H1 (cell line): ENCODE data around the gene KCNIP2. TPM values are rescaled to one million over a fixed set of nuclear protein-coding genes. Genes with fewer than 3 reads are reported as not detected.

ENCODE experiments used
- CTCF ChIA-PET: fragments of 300-600 bp; sonication (Branson Sonifier 250); formaldehyde crosslinking; loops from one replicate; lab custom pipeline; 2021; ENCODE audit not compliant: partially characterized antibody; lab: Charles Lee
- POLR2A ChIA-PET: fragments of 300-600 bp; sonication (Branson Sonifier 250); formaldehyde crosslinking; loops from one replicate; lab custom pipeline; 2021; ENCODE audit warnings: inconsistent platforms; ENCODE audit not compliant: partially characterized antibody; lab: Charles Lee
- DNase-seq, 2 experiments: peaks; one replicate each; pipeline versions ENCODE4 v3.0.0 to v3.0.0-alpha.2; 2010 to 2022; ENCODE audit warnings: low spot score in 2 of 2, low read depth in 1 of 2, mixed read lengths in 1 of 2
- FAIRE-seq: peaks from 2 replicates; lab custom pipeline; 2011; peaks lifted over from hg19 to GRCh38; lab: Jason Lieb, UNC
- H2AFZ ChIP-seq: 2 replicates; pipeline ENCODE4 v1.8.1; 2012; ENCODE audit warnings: low read length, inconsistent platforms
- H2AK5ac ChIP-seq: 2 replicates; pipeline ENCODE4 v1.6.1; 2013; ENCODE audit warnings: low read depth, low read length
- H2BK120ac ChIP-seq: replicated peaks from 2 replicates; pipeline ENCODE3; 2013; ENCODE audit warnings: low read depth, low read length, inconsistent platforms
- H2BK12ac ChIP-seq: 2 replicates; pipeline ENCODE4 v1.6.1; 2013; ENCODE audit warnings: low read depth, low read length
- H2BK15ac ChIP-seq: 2 replicates; pipeline ENCODE4 v1.6.1; 2013; ENCODE audit warnings: low read length
- H2BK20ac ChIP-seq: 2 replicates; pipeline ENCODE4 v1.6.1; 2013; ENCODE audit warnings: low read length
- H2BK5ac ChIP-seq: 2 replicates; pipeline ENCODE4 v1.6.1; 2013; ENCODE audit warnings: low read depth, low read length
- H3K14ac ChIP-seq: 2 replicates; pipeline ENCODE4 v1.6.1; 2013; ENCODE audit warnings: inconsistent platforms; ENCODE audit not compliant: insufficient read length
- H3K18ac ChIP-seq: 2 replicates; pipeline ENCODE4 v1.6.1; 2013; ENCODE audit warnings: low read length; ENCODE audit errors: extremely low read depth
- H3K23ac ChIP-seq: 2 replicates; pipeline ENCODE4 v1.6.1; 2013; ENCODE audit warnings: inconsistent platforms; ENCODE audit not compliant: insufficient read length
- H3K23me2 ChIP-seq: 2 replicates; pipeline ENCODE4 v1.6.1; 2013; ENCODE audit warnings: low read depth, low read length
- H3K27ac ChIP-seq: 2 replicates; pipeline ENCODE4 v1.6.1; 2011; ENCODE audit warnings: low read depth, low read length, inconsistent platforms
- H3K27me3 ChIP-seq, 4 experiments: replicated peaks in 1 of 4; 1 replicate in 1 of 4; 2 replicates in 3 of 4; pipeline versions ENCODE4 v1.6.1 to v1.8.1; 2011 to 2013; ENCODE audit warnings: low read length in 3 of 4, mild to moderate bottlenecking in 3 of 4, inconsistent platforms in 2 of 4, mixed read lengths in 2 of 4, moderate library complexity in 1 of 4; ENCODE audit not compliant: control insufficient read depth in 3 of 4, insufficient read depth in 3 of 4; ENCODE audit errors: extremely low read depth in 1 of 4
- H3K36me3 ChIP-seq, 4 experiments: 2 replicates each; pipeline versions ENCODE4 v1.6.1 to v1.8.1; 2011 to 2013; ENCODE audit warnings: mild to moderate bottlenecking in 4 of 4, low read length in 3 of 4, moderate library complexity in 2 of 4, control low read depth in 1 of 4, inconsistent platforms in 1 of 4; ENCODE audit not compliant: insufficient read depth in 4 of 4, control insufficient read depth in 2 of 4
- H3K4ac ChIP-seq: replicated peaks from 2 replicates; pipeline ENCODE3; 2013; ENCODE audit warnings: low read length, low read depth, mixed read lengths, inconsistent platforms; ENCODE audit not compliant: insufficient read length
- H3K4me1 ChIP-seq, 4 experiments: replicated peaks in 1 of 4; 1 replicate in 1 of 4; 2 replicates in 3 of 4; pipeline versions ENCODE4 v1.6.1 to v1.8.1; 2011 to 2013; ENCODE audit warnings: low read length in 3 of 4, inconsistent platforms in 2 of 4, mixed read lengths in 1 of 4; ENCODE audit not compliant: insufficient read depth in 4 of 4, control insufficient read depth in 3 of 4
- H3K4me2 ChIP-seq, 2 experiments: 2 replicates each; pipeline versions ENCODE4 v1.6.1 to v1.8.1; 2011 to 2013; ENCODE audit warnings: low read depth in 2 of 2, low read length in 2 of 2, control low read depth in 1 of 2, inconsistent platforms in 1 of 2, mild to moderate bottlenecking in 1 of 2; ENCODE audit not compliant: insufficient read depth in 1 of 2
- H3K4me3 ChIP-seq, 4 experiments: fragments of 200-600, 300-600 bp in 1 of 4; sonication (generic), shearing (Covaris generic), sonication (Bioruptor Twin) in 1 of 4; 2 replicates each; pipeline versions ENCODE4 v1.5.1 to v1.8.1; 2011 to 2016; ENCODE audit warnings: low read length in 4 of 4, low read depth in 3 of 4, control low read depth in 2 of 4, inconsistent platforms in 2 of 4, mild to moderate bottlenecking in 2 of 4, mixed read lengths in 1 of 4, moderate library complexity in 1 of 4; ENCODE audit not compliant: insufficient read depth in 2 of 4; ENCODE audit errors: extremely low read depth in 1 of 4
- H3K56ac ChIP-seq: replicated peaks from 2 replicates; pipeline ENCODE3; 2013; ENCODE audit warnings: low read depth, mild to moderate bottlenecking, mixed read lengths, low read length, inconsistent platforms; ENCODE audit not compliant: insufficient read length
- H3K79me1 ChIP-seq: 2 replicates; pipeline ENCODE4 v1.6.1; 2013; ENCODE audit warnings: low read depth, low read length, control low read depth
- H3K79me2 ChIP-seq, 2 experiments: 2 replicates each; pipeline versions ENCODE4 v1.6.1 to v1.8.1; 2012 to 2013; ENCODE audit warnings: low read length in 2 of 2, mild to moderate bottlenecking in 2 of 2, inconsistent platforms in 1 of 2; ENCODE audit not compliant: insufficient read depth in 2 of 2, control insufficient read depth in 1 of 2
- H3K9ac ChIP-seq, 4 experiments: replicated peaks in 1 of 4; 1 replicate in 1 of 4; 2 replicates in 3 of 4; pipeline versions ENCODE4 v1.6.1 to v1.8.1; 2011 to 2013; ENCODE audit warnings: low read depth in 3 of 4, low read length in 3 of 4, control low read depth in 2 of 4, mild to moderate bottlenecking in 2 of 4, moderate library complexity in 2 of 4, inconsistent platforms in 1 of 4; ENCODE audit errors: extremely low read depth in 1 of 4
- H3K9me3 ChIP-seq, 2 experiments: 2 replicates each; pipeline versions ENCODE4 v1.6.1 to v1.8.1; 2012 to 2013; ENCODE audit warnings: mild to moderate bottlenecking in 2 of 2, moderate library complexity in 2 of 2, control low read depth in 1 of 2, inconsistent platforms in 1 of 2, low read depth in 1 of 2, low read length in 1 of 2, mixed read lengths in 1 of 2; ENCODE audit not compliant: insufficient read depth in 2 of 2
- H4K20me1 ChIP-seq, 2 experiments: replicated peaks in 1 of 2; 2 replicates each; pipeline versions ENCODE3 to v1.8.1; 2011 to 2013; ENCODE audit warnings: inconsistent platforms in 2 of 2, low read length in 2 of 2, mild to moderate bottlenecking in 1 of 2; ENCODE audit not compliant: insufficient read depth in 2 of 2, control insufficient read depth in 1 of 2
- H4K5ac ChIP-seq: 2 replicates; pipeline ENCODE4 v1.6.1; 2013; ENCODE audit warnings: low read length, low read depth, mixed read lengths, inconsistent platforms; ENCODE audit not compliant: insufficient read length
- H4K8ac ChIP-seq: 2 replicates; pipeline ENCODE4 v1.8.0; 2013; ENCODE audit warnings: mild to moderate bottlenecking, moderate library complexity, low read length, inconsistent platforms; ENCODE audit not compliant: insufficient read depth; ENCODE audit errors: extremely low read depth
- H4K91ac ChIP-seq: replicated peaks from 2 replicates; pipeline ENCODE3; 2013; ENCODE audit warnings: low read length, mixed read lengths, inconsistent platforms; ENCODE audit not compliant: insufficient read length
- CBX8 ChIP-seq: fragments of 300-800, 300-1000 bp; sonication (generic); IDR thresholded peaks from 2 replicates; pipeline ENCODE4 v1.7.1; 2016; ENCODE audit warnings: low read depth, low read length, borderline replicate concordance
- CHD1 ChIP-seq: IDR thresholded peaks from 2 replicates; pipeline ENCODE4 v1.6.1; 2012; ENCODE audit warnings: low read depth, low read length, improper control_type of control experiment
- CHD2 ChIP-seq: IDR thresholded peaks from 2 replicates; pipeline ENCODE4 v1.6.1; 2012; ENCODE audit warnings: low read length, improper control_type of control experiment
- CREB1 ChIP-seq: IDR thresholded peaks from 2 replicates; pipeline ENCODE4 v1.6.1; 2012; ENCODE audit warnings: inconsistent platforms
- EGR1 ChIP-seq: IDR thresholded peaks from 2 replicates; pipeline ENCODE4 v1.6.1; 2011; ENCODE audit warnings: low read depth, low read length, borderline replicate concordance
- GTF2F1 ChIP-seq: IDR thresholded peaks from 2 replicates; pipeline ENCODE4 v1.6.1; 2012; ENCODE audit warnings: low read depth, low read length, improper control_type of control experiment, borderline replicate concordance
- HDAC2 ChIP-seq, 2 experiments: fragments of 300-600 bp in 1 of 2; sonication (generic) in 1 of 2; IDR thresholded peaks; 2 replicates each; pipeline ENCODE4 v1.6.1; 2011 to 2012; ENCODE audit warnings: low read depth in 2 of 2, low read length in 2 of 2, mild to moderate bottlenecking in 2 of 2, moderate library complexity in 2 of 2, borderline replicate concordance in 1 of 2, inconsistent platforms in 1 of 2
- JUN ChIP-seq: IDR thresholded peaks from 2 replicates; pipeline ENCODE4 v1.6.1; 2011; ENCODE audit warnings: low read depth, mild to moderate bottlenecking, improper control_type of control experiment, low read length
- JUND ChIP-seq: IDR thresholded peaks from 2 replicates; pipeline ENCODE4 v1.6.1; 2011; ENCODE audit warnings: mild to moderate bottlenecking, improper control_type of control experiment, low read length
- MAX ChIP-seq: IDR thresholded peaks from 2 replicates; pipeline ENCODE4 v1.6.1; 2012; ENCODE audit warnings: inconsistent platforms
- POU5F1 ChIP-seq: IDR thresholded peaks from 2 replicates; pipeline ENCODE4 v1.6.1; 2011; ENCODE audit warnings: low read depth, mild to moderate bottlenecking, low read length, moderate library complexity
- SP1 ChIP-seq: IDR thresholded peaks from 2 replicates; pipeline ENCODE4 v1.6.1; 2011; ENCODE audit warnings: low read depth, low read length
- TAF1 ChIP-seq: IDR thresholded peaks from 2 replicates; pipeline ENCODE4 v1.6.1; 2011; ENCODE audit warnings: mild to moderate bottlenecking, low read depth, low read length
- TBP ChIP-seq: IDR thresholded peaks from 2 replicates; pipeline ENCODE4 v1.6.1; 2011; ENCODE audit warnings: low read depth, low read length, improper control_type of control experiment
- TEAD4 ChIP-seq: IDR thresholded peaks from 2 replicates; pipeline ENCODE4 v1.6.1; 2012; ENCODE audit warnings: low read depth, low read length, inconsistent platforms, mixed read lengths
- ZNF274 ChIP-seq: IDR thresholded peaks from 2 replicates; pipeline ENCODE4 v1.7.0; 2012; ENCODE audit warnings: low read length, borderline replicate concordance; ENCODE audit errors: extremely low read depth
- WGBS, 2 experiments: shearing (Covaris generic) in 1 of 2; methylation state at CpG; one replicate each; pipeline versions ENCODE4 v1.1.6 to v1.1.7; 2013 to 2015; ENCODE audit warnings: low lambda C conversion rate in 2 of 2, mixed read lengths in 2 of 2, inconsistent platforms in 1 of 2, low coverage in 1 of 2, missing lambda C conversion rate in 1 of 2; ENCODE audit not compliant: insufficient replicate concordance in 2 of 2, insufficient coverage in 1 of 2, insufficient read length in 1 of 2; ENCODE audit errors: extremely low coverage in 1 of 2, missing lambda C conversion rate in 1 of 2; 5-methylcytosine and 5-hydroxymethylcytosine counted together
- polyA plus RNA-seq, 7 experiments: library from polyadenylated mRNA; depleted of rRNA in 3 of 7; stranded (reverse) in 5 of 7; unstranded in 2 of 7; fragments of >200 nt in 5 of 7; fragments of 200-250 nt in 2 of 7; gene quantifications; 1 replicate in 5 of 7; 2 replicates in 1 of 7; 4 replicates in 1 of 7; pipeline versions ENCODE4 v1.2.1 to v1.2.3, GENCODE V29; 2011 to 2013; ENCODE audit warnings: missing spikeins in 2 of 7, mixed read lengths in 2 of 7
- total RNA-seq: library from RNA; stranded (reverse); fragmentation: NEBNext Ultra II Directional; extraction: Animal tissue kit (Norgen Biotek cat#: 25700); gene quantifications from 2 replicates; pipeline ENCODE4 v1.2.1, GENCODE V29; 2021

The KCNIP2 gene
- total and polyA plus RNA-seq, 2 of the 8 experiments (the other 6 are each of a cell fraction or from before 2014, with no cell fraction given), result 2.7 to 6.0 TPM

GRCh38 chr10:101887775-101888174, 44.2 kb upstream of the KCNIP2 start:
- no peak overlapping the region for H3K4ac ChIP-seq
- H3K4me1 ChIP-seq, result no peaks in the 10 kb centered on the region
- no peak overlapping the region for H3K9ac ChIP-seq
- no peak overlapping the region for H2BK120ac ChIP-seq
- no peak overlapping the region for H4K5ac ChIP-seq
- DNase-seq (no peak), FAIRE-seq (no peak)
- H2BK20ac ChIP-seq, result no peak overlapping the region
- H3K9me3 ChIP-seq, result no peaks in the 10 kb centered on the region
- no peak overlapping the region for H2AFZ ChIP-seq
- no peak overlapping the region for H2AK5ac ChIP-seq
- H2BK5ac ChIP-seq, result no peak overlapping the region
- no peaks in the 10 kb centered on the region for H4K20me1 ChIP-seq
- H4K8ac ChIP-seq, result no peak overlapping the region
- no peak overlapping the region for H2BK15ac ChIP-seq
- H4K91ac ChIP-seq, result no peak overlapping the region
- POLR2A ChIA-PET, result interaction anchor here (2.8 kb wide), 1 partner anchor 122 kb away, joined by 12 read pairs; no protein-coding TSS in a partner anchor
- no peaks in the 10 kb centered on the region for H3K79me2 ChIP-seq
- H2BK12ac ChIP-seq, result no peak overlapping the region
- no peaks in the 10 kb centered on the region for H3K79me1 ChIP-seq
- H3K27me3 ChIP-seq, result no peaks in the 10 kb centered on the region
- no peak overlapping the region for H3K23ac ChIP-seq
- no peak overlapping the region for H3K18ac ChIP-seq
- H3K23me2 ChIP-seq, result no peaks in the 10 kb centered on the region
- CTCF ChIA-PET, result interaction anchor here (0.6 to 16.8 kb wide), 24 partner anchors 8 to 185 kb away, joined by 3 to 210 read pairs (median 4); partner anchors contain the start of gene KCNIP2
- no peak overlapping the region for H3K27ac ChIP-seq
- no peak overlapping the region for H3K4me2 ChIP-seq
- H3K4me3 ChIP-seq, result no peak overlapping the region
- WGBS, 2 experiments, result 91% methylated on average over 5 of the region's 5 CpGs; no CpG with 5 or more reads in 1 of the 2 experiments
- H3K56ac ChIP-seq, result no peak overlapping the region
- H3K14ac ChIP-seq, result no peak overlapping the region
- H3K36me3 ChIP-seq, result no peaks in the 10 kb centered on the region
- TF ChIP-seq CHD2 (no peak), HDAC2 (IDR thresholded peaks at IDR 0.05; ENCODE audit: borderline replicate concordance in 1 of 2, low read depth in 2 of 2, low read length in 2 of 2) (no peak), JUND (no peak), ZNF274 (no peak), JUN (no peak), CBX8 (no peak), CREB1 (no peak), MAX (no peak), SP1 (no peak), GTF2F1 (no peak), EGR1 (no peak), POU5F1 (no peak), CHD1 (no peak), TEAD4 (no peak), TBP (no peak), TAF1 (no peak)
